Measurements from ENCODE around the gene TFDP2.

- TF ChIP-seq POLR2A (IDR thresholded peaks at IDR 0.05; ENCODE audit: low read depth, low read length) (no peak), POLR2AphosphoS5 (IDR thresholded peaks at IDR 0.05; ENCODE audit: low read depth, low read length) (no peak)
Measured at GRCh38 chr3:142106548-142106947, 42.8 kb downstream of the TFDP2 start.
